ENCODE data around the gene NEU2.
A peak's percentile ranks its signal among the peaks of the same experiment; 100 is the strongest.
"Not testable (repeated sequence)": the region's sequence is repeated elsewhere in the genome, so short reads cannot be mapped to it uniquely, and the experiment has no call there.

The NEU2 gene

DNA sequence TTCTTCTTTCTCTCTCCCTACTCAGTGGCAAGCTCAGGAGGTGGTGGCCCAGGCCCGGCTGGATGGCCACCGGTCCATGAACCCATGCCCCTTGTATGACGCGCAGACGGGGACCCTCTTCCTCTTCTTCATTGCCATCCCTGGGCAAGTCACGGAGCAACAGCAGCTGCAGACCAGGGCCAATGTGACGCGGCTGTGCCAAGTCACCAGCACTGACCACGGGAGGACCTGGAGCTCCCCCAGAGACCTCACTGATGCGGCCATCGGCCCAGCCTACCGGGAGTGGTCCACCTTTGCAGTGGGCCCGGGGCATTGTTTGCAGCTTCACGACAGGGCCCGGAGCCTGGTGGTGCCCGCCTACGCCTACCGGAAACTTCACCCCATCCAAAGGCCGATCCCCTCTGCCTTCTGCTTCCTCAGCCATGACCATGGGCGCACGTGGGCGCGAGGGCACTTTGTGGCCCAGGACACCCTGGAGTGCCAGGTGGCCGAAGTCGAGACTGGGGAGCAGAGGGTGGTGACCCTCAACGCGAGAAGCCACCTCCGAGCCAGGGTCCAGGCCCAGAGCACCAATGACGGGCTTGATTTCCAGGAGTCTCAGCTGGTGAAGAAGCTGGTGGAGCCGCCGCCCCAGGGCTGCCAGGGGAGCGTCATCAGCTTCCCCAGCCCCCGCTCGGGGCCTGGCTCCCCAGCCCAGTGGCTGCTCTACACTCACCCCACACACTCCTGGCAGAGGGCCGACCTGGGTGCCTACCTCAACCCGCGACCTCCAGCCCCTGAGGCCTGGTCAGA lies 1.8 kb downstream of the NEU2 start:
- DNase-seq (ENCODE audit: low read depth, low spot score) = no peak

DNA sequence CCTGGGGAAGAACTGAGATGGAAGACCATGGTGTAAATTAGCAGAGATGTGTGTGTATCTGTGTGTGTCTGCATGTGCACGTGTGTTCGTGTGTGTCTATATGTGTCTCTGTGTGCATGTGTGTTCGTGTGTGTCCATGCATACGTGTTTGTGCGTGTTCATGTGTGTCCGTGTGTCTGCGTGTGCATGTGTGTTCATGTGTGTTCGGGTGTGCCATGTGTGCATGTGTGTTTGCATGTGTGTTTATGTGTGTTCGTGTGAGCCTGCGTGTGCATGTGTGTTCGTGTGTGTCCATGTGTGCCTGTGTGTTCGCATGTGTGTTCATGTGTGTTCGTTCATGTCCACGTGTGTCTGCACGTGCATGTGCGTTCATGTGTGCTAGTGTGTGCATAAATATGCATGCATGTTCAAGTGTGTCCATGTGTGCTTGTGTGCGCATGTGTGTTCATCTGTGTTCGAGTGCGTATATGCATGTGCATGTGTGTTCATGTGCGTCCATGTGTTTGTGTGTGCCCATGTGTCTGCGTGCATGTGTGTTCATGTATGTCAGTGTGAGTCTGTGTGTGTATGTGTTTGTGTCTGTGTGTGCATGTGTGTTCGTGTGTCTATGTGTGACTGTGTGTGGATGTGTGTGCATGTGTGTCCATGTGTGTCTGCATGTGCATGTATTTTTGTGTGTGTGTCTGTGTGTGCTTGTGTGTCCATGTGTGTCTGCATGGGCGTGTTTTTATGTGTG lies 3.1 kb downstream of the NEU2 start:
- no peak for DNase-seq (ENCODE audit: low read depth, low spot score)

DNA sequence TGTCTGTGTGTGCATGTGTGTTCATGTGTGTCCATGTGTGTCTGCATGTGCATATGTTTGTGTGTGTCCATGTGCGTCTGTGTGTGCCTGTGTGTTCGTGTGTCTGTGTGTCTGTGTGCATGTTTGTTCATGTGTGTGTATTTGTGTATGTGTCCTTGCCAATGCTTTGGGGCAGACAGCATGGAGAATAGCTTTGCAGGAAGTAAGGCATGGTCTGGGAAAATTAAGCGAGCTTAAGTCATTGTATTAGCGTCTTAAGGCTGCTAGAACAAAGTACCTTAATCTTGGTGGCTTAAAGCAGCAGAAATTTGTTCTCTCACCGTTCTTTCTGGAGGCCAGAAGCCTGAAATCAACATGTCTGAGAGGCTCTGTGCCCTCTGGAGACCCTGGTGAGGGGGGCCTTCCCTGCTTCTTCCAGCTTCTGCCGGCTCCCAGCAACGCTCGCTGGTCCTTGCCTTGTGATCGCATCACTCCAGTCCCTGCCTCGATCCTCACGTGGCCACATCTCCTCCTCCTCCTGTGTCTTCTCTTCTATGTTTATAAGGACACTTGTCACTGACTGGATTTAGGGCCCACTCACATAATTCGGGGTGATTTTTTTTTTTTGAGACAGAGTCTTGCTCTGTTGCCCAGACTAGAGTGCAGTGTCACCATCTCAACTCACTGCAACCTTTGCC lies 3.8 kb downstream of the NEU2 start:
- DNase-seq (ENCODE audit: low read depth, low spot score) = no peak

DNA sequence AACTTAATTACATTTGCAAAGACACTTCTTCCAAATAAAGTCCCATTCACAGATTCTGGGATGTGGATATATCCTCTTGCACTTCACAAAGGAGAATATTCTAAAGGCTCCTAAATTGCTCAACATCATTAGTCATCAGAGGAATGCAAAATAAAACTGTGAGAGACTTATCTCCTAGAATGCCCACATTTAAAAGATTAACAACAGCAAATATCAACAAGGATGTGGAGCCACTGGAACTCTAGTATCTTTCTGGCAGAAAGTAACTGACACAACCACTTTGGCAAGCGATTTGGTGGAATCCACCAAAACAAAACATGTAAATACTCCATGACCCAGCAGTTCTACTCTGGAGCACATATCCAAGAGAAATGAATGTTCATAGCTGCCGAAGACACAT lies 4.6 kb downstream of the NEU2 start:
- DNase-seq (ENCODE audit: low read depth, low spot score) = no peak

DNA sequence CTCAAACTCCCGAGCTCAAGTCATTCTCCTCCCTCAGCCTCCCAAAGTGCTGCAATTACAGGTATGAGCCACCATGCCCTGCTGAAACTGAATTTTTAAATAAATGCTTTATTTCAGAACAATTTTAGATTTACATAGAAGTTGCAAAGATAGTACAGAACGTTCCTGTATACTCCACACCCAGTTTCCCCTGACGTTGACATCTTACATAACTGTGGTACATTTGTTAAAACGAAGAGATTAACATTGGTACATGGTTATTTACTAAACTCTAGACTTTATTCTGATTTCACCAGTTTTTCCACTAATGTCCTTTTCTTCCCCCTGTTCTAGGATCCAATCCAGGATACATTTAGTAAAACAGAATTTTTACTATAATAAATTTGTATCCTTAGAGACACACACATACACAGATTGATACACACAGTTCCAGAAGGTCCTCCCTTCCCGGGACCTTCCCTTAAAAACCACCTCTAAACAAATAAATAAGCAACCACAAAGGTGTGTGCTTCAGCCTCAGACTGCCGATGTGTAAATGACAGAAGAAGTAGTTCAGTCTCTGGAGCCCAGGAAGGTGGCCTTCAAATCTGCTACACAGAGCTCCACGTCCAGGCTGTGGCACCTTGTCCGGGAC lies 6.9 kb downstream of the NEU2 start:
- DNase-seq (ENCODE audit: low read depth, low spot score) = no peak

DNA sequence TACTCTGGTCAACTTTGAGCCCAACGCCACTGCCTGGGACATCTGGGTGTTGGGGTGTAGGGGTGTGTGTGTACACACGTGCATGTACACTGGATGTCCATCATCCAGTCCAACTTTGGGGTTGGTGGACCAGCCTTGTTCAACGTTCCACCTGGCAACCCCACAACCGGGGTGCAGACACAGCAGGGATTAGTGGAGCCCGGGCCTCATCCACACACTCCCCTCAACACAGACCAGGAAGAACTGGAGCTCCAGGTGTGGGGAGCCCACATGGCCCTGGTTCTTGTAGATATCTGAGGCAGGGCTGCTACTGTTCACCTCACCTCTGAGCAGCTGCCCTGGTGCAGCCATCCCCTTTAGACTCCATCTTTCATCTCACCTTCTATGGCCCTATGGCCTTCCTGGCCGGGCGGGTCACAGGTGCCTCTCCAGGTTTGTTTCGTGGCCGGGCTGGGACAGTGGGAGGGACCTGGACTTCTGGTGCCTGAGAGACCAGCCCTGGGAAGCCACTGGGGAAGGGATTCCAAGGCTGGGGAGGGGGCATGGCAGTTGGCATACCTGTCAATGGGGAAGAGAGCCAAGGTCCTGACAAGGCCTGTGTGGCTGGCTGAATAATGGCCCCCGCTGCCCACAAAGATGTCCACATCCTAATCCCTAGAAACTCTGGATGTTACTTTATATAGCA lies 7.5 kb downstream of the NEU2 start:
- no peak for DNase-seq (ENCODE audit: low read depth, low spot score)

DNA sequence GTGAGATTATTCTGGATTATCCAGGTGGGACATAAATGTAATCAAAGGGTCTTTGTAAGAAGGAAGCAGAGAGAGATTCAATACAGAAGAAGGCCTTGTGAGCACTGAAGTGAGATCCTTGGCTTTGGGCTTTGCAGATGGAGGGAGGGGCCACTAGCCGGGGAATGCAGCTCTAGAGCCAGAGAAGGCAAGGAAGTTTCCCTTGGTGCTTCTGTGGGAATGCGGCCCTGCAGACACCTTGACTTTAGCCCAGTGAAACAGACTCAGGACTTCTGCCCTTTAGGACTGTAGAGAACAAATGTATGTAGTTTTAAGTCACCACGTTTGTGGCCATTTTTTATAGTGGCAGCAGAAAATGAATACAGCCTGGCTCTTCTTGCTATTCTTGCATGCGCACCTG lies 8.1 kb downstream of the NEU2 start:
- DNase-seq (ENCODE audit: low read depth, low spot score) = no peak

DNA sequence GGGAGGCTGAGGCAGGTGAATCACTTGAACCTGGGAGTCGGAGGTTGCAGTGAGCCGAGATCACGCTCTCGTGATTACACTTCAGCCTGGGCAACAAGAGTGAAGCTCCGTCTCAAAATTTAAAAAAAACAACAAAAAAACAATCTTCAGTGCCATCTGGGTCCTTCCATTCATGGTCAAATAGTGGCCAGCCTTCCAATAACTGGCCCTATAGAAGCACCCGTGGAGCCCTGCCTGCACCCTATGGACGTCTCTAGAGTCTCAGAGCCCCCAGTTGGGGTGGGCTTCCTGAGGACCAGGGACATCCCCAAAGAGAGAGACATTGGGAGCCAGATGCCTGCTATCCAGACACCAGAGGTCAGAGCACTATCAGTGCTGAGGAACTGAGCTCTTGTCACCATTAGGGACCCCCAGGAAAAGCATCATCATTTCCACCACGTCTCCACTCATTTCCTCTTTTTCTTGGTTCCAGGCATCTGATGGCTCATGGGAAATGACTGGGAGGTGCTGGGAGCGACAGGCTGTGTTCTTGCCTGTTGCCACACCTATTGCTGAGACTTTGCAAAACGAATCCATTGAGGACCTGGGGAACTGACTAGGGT lies 9.4 kb downstream of the NEU2 start:
- DNase-seq (ENCODE audit: low read depth, low spot score) = no peak

DNA sequence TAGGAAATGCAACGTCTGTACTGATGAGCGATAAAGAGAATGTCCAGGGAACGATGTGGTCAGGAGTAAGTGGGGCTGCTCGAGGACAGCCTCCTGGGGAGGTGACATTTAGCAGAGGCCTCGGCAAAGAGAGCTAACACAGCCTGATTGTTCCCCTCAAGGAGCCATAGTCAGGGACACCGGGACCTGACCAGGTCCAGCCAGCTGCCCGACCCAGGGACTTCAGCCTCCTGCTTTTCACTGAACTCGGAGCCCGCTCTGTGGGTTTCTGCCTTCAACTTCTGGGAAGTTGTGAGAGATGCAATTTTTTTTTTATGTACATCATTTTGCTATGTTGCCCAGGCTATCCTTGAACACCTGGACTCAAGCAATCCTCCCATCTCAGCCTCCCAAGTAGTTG lies 10.1 kb downstream of the NEU2 start:
- DNase-seq (ENCODE audit: low read depth, low spot score) = no peak

DNA sequence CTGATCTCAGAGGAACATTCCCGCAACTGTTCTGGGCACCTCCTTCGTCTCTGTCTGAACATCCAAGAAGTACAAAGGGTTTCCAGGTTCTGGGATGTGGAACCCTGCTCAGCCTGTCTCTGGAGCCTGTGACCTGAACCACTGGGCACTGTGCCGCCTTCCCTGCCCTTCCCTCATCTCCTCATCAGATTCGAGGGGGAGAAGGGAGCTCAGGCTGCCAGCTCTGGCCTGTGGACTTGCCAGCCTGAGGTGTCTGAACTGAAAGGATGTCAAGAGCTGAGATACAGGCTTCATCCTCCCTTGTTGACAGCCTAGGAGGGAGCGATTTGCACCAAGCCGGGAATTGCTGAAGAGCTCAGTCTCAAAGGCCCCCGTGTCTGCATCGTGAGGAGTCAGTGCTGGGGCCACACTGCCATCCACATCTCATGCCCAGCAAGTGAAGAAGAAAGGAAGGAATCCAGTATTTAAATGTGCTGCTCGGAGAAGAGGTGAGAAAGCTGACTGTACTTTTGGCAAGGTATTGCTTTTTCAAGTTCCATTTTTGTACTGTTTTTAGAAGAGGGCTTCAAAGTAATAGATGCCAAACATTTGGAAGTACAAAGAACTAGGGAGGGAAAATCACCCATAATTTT lies 12.6 kb downstream of the NEU2 start:
- no peak for DNase-seq (ENCODE audit: low read depth, low spot score)

DNA sequence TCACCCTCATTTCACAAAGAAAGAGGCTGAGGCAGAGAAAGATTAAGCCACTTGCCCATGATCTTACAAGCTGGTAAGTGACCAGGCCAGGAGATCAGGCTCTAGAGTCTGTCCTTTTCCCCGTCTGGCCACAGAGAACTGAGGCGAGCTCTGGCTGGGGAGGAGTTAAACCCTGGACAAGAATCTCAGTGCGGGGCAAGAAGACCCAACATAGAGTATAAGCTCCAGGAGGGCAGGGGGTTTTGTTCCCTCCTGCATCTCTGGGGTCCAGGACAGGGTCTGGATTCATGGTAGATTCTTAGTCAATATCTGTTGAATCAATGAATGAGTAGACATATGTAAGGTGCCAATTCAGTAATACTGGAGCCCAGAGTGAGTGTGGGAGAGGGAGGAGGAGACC lies 14.7 kb downstream of the NEU2 start:
- DNase-seq (ENCODE audit: low read depth, low spot score) = no peak

DNA sequence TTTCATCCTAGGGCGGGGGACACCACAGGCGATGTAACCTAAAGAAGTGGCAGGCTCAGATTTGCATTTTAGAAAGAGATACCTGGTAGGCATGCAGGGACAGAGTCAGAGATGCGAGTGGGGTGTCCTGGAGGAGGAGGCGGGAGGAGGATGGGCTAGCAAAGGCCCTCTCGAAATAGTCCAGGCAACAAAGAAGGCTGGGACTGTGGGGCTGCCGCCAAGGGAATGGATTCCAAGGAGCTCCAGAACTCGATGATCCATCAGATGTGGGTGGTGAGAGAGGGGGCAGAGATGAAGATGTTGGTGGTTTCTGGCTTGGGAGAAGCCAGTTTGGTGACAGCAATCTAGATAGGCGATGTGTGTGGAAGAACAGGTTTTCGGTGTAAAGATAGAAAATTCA lies 15.2 kb downstream of the NEU2 start:
- DNase-seq (ENCODE audit: low read depth, low spot score) = no peak

DNA sequence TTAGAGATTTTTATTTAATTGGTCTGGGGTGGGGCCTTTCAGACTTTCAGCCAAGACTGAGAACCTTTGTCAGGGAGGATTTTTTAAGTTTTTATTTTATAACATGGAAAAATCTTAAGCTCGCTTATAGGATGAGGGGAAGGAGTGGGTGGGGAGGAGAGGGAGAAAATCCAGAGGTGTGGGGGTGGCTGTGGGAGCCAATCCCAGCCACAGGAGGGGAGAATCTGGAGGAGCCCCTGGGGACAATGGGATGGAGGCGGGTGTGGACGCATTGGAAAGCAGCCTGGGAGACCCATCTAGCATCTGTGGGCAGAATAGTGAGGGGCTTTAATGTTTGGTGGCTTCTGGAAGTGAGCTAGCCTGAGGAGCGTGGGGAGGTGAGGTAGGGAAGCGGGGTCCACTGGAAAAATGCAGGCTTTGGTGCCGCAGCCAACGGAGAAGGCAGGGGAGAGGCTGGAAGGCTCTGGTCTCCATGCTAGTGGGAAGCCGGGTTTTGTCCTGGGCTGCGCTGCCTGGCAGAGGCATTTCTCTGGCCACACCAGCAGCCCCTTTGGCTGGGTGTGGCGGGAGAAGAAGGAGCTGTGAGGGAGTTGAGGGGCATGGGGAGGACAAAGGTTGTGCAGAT lies 16.2 kb downstream of the NEU2 start:
- no peak for DNase-seq (ENCODE audit: low read depth, low spot score)

DNA sequence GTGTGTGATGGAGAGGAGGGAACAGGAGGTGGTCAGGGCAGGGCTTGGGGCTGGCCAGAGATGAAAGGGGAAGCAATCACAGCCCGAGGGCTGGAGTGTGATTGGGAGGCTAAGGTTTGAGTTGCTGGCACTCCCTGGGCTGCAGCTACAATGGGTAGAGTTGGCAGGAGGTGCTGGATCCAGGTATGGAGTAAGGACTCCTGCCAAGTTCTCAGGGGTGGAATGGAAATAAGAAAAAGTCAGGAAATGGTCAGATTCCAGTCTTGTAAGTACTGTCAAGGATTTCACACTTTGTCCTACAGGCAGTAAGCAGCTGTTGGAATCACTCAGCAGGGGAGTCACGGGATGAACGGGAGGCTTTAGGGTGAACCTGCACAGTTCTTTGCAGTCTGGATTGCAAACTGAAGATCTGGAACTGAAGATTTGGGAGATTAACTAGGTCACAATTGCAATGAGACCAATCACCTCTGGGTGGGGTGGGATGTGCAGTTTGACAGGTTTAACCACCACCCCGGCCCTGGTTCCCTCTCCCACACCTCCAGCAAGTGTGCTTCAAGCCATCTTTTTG lies 16.8 kb downstream of the NEU2 start:
- DNase-seq (ENCODE audit: low read depth, low spot score) = no peak

DNA sequence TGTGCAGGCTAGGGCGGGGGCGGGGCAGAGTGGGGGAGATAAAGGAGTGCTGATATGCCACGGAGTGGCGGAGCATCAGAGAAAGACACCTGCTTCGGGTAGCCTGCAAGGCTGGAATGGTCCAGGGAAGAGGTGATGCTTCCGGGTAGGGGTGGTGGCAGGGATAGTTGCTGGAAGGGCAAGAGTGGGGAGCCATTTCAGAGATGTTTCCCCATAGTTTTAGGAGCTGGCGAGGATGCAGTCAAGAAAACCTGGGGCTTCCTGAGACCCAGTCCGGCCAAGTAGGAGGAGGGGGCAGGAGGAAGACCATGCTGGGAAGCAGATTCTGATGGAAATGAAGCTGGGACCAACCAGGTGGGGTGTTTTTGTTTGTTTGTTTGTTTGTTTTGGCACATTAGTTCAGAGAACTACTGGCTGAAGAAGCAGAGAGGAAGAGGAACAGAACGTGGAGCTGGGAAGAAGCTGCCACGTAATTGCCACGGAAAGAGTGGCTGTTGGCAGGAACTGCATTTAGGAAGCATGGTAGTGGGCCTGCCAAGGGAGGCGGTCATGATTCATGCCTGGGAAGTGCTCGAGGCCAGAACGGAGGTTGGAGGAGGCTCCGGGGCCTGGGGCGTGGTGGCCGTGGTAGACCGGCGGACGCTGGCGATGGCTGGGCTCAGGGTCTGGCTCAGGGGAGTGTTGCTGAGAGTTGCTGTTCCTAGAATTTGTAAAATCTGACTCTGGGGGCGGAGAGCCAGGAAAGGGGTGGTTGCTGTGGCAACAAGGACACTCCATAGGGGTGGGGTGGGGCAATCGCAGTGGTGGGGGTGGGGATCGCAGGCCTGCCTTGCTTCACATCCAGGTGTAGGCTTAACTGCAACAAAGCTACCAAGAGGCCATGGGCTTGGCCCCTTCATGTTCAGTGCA lies 19.0 kb downstream of the NEU2 start:
- no peak for DNase-seq (ENCODE audit: low read depth, low spot score)

DNA sequence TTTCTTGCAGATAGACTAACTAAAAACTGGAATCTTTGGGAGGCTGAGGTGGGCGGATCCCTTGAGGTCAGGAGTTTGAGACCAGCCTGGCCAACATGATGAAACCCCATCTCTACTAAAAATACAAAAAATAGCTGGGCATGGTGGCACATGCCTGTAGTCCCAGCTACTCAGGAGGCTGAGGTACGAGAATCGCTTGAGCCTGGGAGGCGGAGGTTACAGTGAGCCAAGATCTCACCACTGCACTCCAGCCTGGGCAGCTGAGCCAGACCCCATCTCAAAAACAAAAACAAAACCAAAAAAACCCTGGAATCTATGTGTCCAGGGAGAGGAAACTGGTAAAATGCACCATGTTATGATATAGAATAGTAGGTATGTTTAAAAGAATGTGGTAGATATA lies 20.0 kb downstream of the NEU2 start:
- not testable (repeated sequence) for DNase-seq (ENCODE audit: low read depth, low spot score)

DNA sequence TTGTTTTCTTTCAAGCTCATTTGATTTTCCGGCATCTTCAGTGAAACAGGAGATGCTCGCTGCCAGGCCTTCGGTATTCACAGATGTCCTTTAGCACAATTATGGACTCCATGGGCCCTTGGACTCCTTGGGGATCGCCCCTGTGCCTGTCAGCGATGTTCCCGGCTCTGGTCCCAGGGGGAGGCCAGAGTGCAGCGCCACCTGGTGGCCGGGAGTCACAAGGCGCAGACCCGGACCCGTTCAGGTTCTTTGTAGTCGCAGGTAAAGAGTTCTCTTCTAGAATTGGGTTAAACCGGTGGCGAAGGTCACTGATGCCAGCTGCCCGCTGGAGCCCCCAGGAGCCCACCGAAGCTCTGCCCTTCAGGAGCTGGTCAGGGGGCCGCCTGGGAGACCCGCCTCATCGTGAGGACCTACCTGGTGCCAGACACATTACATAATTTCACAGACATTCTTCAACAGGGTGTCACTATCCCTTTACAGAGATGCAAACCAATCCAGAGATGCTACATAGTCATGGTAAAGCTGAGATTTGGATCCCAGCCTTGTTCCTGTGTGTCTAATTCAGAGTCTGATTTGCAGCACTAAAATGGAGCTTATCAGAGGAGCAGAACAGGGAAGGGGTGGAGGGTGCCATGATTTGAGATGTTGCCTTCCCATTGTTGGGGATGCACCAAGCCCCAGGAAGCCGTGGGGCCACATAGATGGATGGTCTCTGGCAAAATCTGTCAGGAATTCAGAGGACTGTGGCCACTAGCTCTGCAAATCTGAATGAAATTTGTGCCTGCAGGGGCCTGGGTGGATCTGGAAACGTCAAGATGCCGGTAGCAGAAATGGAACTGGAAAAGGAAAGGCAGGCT lies 21.7 kb downstream of the NEU2 start:
- DNase-seq (ENCODE audit: low read depth, low spot score) = peak; percentile 48

DNA sequence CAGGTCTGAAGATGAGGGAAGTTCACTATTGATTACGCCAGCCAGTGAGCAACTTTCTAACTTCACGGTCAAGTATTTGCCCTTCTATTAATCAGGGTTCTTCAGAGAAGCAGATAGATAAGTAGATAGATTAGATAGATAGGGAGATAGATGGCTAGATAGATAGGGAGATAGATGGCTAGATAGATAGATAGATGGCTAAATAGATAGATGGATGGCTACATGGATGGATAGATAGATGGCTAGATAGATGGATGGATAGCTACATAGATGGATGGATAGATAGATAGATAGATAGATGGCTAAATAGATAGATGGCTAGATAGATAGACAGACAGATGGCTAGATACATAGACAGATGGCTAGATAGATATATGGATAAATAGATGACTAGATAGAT lies 22.9 kb downstream of the NEU2 start:
- DNase-seq (ENCODE audit: low read depth, low spot score) = no peak

Measured in activated naive CD8-positive, alpha-beta T cell treated with anti-CD3 and anti-CD28 coated beads, Interleukin-2, amount 50 U/mL, for 16 hours (primary cell).